HG03521 (cell line): ENCODE data around the gene TAGLN.

Source experiments
- ATAC-seq: cut with Tn5 transposase; IDR thresholded peaks from one replicate; pipeline ENCODE4 v1.9.1; 2021; ENCODE audit warnings: mild to moderate bottlenecking, moderate library complexity; ENCODE audit not compliant: unreplicated experiment

Gene TAGLN

DNA sequence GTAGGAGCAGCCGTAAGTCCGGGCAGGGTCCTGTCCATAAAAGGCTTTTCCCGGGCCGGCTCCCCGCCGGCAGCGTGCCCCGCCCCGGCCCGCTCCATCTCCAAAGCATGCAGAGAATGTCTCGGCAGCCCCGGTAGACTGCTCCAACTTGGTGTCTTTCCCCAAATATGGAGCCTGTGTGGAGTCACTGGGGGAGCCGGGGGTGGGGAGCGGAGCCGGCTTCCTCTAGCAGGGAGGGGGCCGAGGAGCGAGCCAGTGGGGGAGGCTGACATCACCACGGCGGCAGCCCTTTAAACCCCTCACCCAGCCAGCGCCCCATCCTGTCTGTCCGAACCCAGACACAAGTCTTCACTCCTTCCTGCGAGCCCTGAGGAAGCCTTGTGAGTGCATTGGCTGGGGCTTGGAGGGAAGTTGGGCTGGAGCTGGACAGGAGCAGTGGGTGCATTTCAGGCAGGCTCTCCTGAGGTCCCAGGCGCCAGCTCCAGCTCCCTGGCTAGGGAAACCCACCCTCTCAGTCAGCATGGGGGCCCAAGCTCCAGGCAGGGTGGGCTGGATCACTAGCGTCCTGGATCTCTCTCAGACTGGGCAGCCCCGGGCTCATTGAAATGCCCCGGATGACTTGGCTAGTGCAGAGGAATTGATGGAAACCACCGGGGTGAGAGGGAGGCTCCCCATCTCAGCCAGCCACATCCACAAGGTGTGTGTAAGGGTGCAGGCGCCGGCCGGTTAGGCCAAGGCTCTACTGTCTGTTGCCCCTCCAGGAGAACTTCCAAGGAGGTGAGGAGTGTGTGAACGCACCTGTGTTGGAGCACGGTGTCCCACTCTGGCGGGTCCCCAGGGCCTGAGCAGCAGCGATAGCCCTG, at the start of gene TAGLN:
TSS of gene TAGLN (plus strand) at position 318 of the 863 bp plus-strand sequence. CDS start 3,644 bp downstream, outside the sequence.
- no peak for ATAC-seq

DNA sequence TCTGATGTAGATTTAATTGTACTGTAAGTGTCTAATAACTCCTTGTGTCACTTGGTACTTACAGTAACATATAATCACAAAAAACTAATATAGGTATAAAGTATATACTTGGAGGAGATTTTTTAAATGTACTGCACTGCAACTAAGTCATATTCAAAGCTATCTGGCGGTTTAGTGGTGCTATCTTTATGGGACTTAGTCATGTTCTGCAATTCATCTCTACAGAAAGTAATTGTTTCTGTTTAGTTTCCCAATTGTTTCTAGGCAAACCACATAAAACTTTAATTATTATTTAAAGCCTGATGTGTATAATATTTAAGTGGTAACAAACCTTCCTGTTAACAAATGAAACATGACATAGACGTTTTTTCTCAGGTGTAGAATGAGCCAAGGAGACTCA, 47.1 kb upstream of the TAGLN start:
- ATAC-seq, result no peak

- no peak for ATAC-seq
Measured at GRCh38 chr11:117154468-117154867, 44.7 kb upstream of the TAGLN start.

GRCh38 chr11:117157507-117157906, 41.7 kb upstream of the TAGLN start:
- no peak for ATAC-seq

GRCh38 chr11:117159892-117160291, 39.3 kb upstream of the TAGLN start:
- ATAC-seq, result no peak

GRCh38 chr11:117160826-117161225, 38.3 kb upstream of the TAGLN start:
- no peak for ATAC-seq

GRCh38 chr11:117166491-117166890, 32.7 kb upstream of the TAGLN start:
- no peak for ATAC-seq

DNA sequence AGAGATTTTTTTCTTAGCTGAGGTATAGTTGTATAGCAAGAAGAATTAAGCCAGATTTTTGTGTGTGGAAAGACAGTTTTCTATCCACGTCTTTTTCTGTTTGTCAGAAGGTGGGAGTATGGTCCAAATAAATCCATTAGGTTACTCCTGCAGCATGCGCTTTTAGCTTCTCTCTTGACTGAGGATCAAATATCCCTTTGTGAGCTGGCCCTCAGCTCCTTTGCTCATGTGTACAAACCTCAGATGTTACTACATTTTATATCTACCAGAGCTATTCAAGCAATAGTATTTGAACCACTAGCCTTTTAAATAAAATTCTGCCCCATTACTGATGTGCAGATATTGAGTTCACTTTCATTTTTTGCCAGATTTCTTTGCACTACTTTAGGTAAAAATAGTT, 29.4 kb upstream of the TAGLN start:
- ATAC-seq, result no peak

DNA sequence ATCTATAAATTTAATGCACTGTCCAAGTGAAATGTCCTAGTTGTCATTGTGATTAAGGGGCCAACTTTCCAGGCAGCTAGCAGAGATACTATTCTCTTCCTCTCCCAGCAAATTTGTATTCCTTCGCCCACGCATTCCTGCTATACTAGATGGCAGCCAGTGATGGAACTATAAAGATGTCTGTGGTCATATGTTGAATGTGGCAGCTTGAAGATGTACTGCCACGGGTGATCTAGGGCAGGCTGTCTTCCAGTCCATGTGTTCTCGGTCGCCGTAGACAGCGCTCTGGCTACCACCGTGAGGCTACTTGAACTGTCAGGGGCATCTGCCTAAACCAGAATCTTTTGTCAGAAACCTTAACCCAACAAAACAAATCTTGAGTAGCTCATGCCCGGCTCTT, 29.0 kb upstream of the TAGLN start:
- ATAC-seq, result no peak

DNA sequence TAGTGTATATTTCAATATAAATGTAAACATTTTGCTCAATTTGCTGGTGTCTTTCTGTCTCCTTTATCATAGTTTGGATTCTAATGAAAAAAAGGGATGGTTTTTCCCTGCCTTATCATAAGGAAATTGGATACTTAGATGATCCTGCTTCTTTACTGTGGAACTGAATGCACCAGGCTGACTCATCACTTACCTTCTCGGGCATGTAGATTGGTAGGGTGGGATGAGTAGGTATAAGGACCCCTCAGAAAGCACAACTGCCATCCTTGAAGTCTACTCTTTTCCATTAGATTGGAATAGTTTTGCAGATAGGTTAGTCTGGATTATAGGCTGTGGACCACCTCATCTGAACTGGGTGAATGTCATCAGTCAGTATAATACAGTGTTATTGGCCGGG, 28.2 kb upstream of the TAGLN start:
- no peak for ATAC-seq

- ATAC-seq, result no peak
Measured at GRCh38 chr11:117171404-117172061, 27.6 kb upstream of the TAGLN start.

GRCh38 chr11:117172724-117173421, 26.3 kb upstream of the TAGLN start:
- ATAC-seq, result no peak

GRCh38 chr11:117175104-117175503, 24.1 kb upstream of the TAGLN start:
- no peak for ATAC-seq

- no peak for ATAC-seq
Measured at GRCh38 chr11:117175781-117176180, 23.4 kb upstream of the TAGLN start.

DNA sequence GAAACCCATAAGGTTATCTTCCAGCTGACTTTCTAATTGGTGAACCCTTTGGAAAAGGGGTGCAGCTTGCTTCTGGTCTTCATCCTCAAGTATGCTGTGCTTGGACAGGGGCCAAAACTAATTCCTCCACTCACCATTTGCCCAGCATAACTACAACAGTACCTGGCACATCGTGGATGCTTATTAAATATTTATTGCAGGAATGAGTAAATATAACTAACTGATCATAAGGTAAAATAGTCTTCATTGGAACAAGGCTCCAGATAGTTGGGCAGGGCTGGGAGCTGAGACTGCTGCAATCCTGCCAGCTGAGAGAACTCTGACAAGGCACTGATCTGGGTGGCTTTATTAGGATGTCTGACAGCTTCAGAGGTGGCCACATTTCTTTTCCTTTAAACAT, 23.0 kb upstream of the TAGLN start:
- no peak for ATAC-seq

DNA sequence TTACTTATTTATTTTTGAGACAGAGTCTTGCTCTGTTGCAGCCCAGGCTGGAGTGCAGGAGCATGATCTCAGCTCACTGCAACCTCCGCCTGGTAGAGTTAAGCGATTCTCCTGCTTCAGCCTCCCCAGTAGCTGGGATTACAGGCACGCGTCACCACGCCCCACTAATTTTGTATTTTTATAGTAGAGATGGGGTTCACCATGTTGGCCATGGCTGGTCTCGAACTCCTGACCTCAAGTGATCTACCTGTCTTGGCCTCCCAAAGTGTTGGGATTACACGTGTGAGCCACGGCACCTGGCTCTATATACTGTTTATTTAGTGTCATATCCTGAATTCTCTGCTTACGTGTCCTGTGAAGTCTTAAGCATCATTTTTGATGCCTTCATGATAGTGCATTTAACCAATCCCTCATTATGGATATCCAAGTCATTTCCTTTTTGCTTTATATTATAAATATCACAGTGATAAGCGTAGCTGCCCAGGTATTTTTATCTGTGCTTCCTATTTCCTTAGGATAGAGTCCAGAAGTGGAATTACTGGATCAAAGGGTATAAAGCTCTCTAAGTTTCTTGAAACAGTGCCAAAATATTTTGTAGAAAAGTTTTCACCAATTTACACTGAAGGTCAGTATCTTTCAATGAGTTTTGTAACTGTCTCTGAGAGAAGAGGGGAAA, 21.5 kb upstream of the TAGLN start:
- ATAC-seq, result no peak

DNA sequence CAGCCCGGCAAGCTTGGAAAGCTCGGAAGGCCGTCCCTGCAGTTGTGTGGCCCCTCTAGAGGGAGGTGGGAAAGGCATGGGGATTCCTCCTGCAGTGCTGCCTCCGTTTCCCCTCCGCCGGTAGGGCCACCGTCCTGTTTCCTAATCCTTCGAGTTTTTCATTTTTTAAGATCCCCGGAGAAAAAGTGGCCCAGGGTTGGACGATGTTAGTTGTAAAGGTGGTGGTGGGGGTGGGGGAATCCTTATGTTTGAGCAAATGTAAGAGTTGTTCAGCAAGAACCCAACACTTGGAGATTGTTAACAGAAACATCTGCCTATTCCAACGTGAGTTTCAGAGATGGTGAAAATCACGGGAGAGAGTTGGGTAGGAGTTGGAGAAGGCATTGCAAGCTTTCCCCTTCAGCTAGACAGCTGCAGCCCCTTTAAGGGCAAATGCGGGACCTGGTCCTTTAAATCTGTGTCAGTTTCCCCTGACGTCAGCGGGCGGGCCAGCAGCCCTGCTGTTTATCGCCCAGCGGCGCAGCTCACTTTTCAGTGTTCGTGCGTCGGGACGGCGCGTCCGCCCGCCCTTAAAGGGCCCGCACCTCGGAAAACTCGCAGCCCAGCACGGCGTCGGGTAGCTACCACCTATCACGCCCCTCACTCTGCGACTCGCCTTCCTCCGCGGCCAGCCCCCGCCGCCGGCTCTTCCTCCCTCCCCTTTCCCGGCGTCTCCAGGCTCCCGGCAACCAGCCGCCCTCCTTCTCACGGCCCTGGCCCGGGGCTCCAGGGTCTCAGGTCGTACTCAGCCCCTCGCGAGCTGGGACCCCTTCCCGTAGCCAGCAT, 20.7 kb upstream of the TAGLN start, which contains the start of gene SIDT2:
TSS of gene SIDT2 (plus strand) at position 534 of the 825 bp plus-strand sequence. CDS start 521 bp downstream, outside the sequence.
- peak; percentile 86 for ATAC-seq

GRCh38 chr11:117179048-117179999, 19.8 kb upstream of the TAGLN start:
- peak; percentile 34 for ATAC-seq

- ATAC-seq, result no peak
Measured at GRCh38 chr11:117180020-117180419, 19.1 kb upstream of the TAGLN start.
